HepG2 (cell line): ENCODE data around the gene GRIN2C. TPM values are rescaled to one million over a fixed set of nuclear protein-coding genes. Genes with fewer than 3 reads are reported as not detected.
A peak's percentile ranks its signal among the peaks of the same experiment; 100 is the strongest.

Source experiments
- ATAD3A ChIP-seq: sonication (generic); formaldehyde crosslinking; IDR thresholded peaks from 2 replicates; pipeline ENCODE4 v1.4.0; 2020; ENCODE audit warnings: missing genetic modification reagents
- CEBPB ChIP-seq: IDR thresholded peaks from 2 replicates; pipeline ENCODE4 v1.6.1; 2011; ENCODE audit warnings: low read depth, low read length, improper control_type of control experiment, borderline replicate concordance
- CENPT ChIP-seq: sonication (generic); formaldehyde crosslinking; IDR thresholded peaks from 2 replicates; pipeline ENCODE4 v1.8.0; 2022; ENCODE audit warnings: low read depth, mild to moderate bottlenecking, moderate library complexity, missing genetic modification reagents
- ETV5 ChIP-seq: IDR thresholded peaks from 2 replicates; pipeline ENCODE4 v1.6.1; 2018; ENCODE audit warnings: missing biosample characterization, missing genetic modification reagents, inconsistent platforms, borderline replicate concordance
- HMGA1 ChIP-seq: sonication (generic); formaldehyde crosslinking; conservative IDR thresholded peaks from 2 replicates; pipeline ENCODE4 v1.4.0; 2020; ENCODE audit warnings: missing genetic modification reagents
- IKZF4 ChIP-seq: sonication (generic); formaldehyde crosslinking; IDR thresholded peaks from 2 replicates; pipeline ENCODE4 v1.5.1; 2020; ENCODE audit warnings: borderline replicate concordance, mild to moderate bottlenecking, low read depth, missing genetic modification reagents; ENCODE audit errors: not compliant biosample characterization
- KLF13 ChIP-seq: sonication (generic); formaldehyde crosslinking; IDR thresholded peaks from 2 replicates; pipeline ENCODE4 v1.4.0; 2020; ENCODE audit warnings: mild to moderate bottlenecking, missing genetic modification reagents
- MYC ChIP-seq: sonication (generic); formaldehyde crosslinking; IDR thresholded peaks from 2 replicates; pipeline ENCODE4 v1.9.0; 2021; ENCODE audit warnings: missing genetic modification reagents, borderline replicate concordance
- NFE2L2 ChIP-seq: fragments of 150-350 bp; IDR thresholded peaks from 2 replicates; pipeline ENCODE4 v1.6.1; 2014; ENCODE audit warnings: low read length
- PAF1 ChIP-seq: IDR thresholded peaks from 2 replicates; pipeline ENCODE4 v1.6.1; 2016; ENCODE audit warnings: missing genetic modification reagents, missing compliant biosample characterization
- RAD21 ChIP-seq: fragments of 450-650 bp; formaldehyde crosslinking; IDR thresholded peaks from 2 replicates; pipeline ENCODE4 v1.5.0; 2020; ENCODE audit warnings: mild to moderate bottlenecking
- RCOR2 ChIP-seq: IDR thresholded peaks from 2 replicates; pipeline ENCODE4 v1.6.1; 2016; ENCODE audit warnings: missing biosample characterization, missing genetic modification reagents
- SALL2 ChIP-seq: sonication (generic); formaldehyde crosslinking; IDR thresholded peaks from 2 replicates; pipeline ENCODE4 v1.8.1; 2023; ENCODE audit warnings: mild to moderate bottlenecking, missing genetic modification reagents, inconsistent platforms
- SAP130 ChIP-seq: IDR thresholded peaks from 2 replicates; pipeline ENCODE4 v1.6.1; 2016; ENCODE audit warnings: low read depth
- SMAD3 ChIP-seq: sonication (generic); formaldehyde crosslinking; IDR thresholded peaks from 2 replicates; pipeline ENCODE4 v1.4.0; 2020; ENCODE audit warnings: missing genetic modification reagents
- SMC3 ChIP-seq: IDR thresholded peaks from 2 replicates; pipeline ENCODE4 v1.6.1; 2011; ENCODE audit warnings: low read length, improper control_type of control experiment
- STAG1 ChIP-seq: sonication (generic); formaldehyde crosslinking; IDR thresholded peaks from 2 replicates; pipeline ENCODE4 v1.4.0; 2020; ENCODE audit warnings: missing genetic modification reagents
- STAT5B ChIP-seq: sonication (generic); formaldehyde crosslinking; IDR thresholded peaks from 2 replicates; pipeline ENCODE4 v1.4.0; 2020; ENCODE audit warnings: missing genetic modification reagents
- THAP11 ChIP-seq: IDR thresholded peaks from 2 replicates; pipeline ENCODE4 v1.6.1; 2016; ENCODE audit warnings: missing biosample characterization, missing genetic modification reagents
- XRCC5 ChIP-seq: fragments of 200-400 bp; formaldehyde crosslinking; optimal IDR thresholded peaks from 2 replicates; pipeline ENCODE3; 2017; ENCODE audit warnings: mild to moderate bottlenecking, low read length
- ZNF547 ChIP-seq: sonication (generic); formaldehyde crosslinking; IDR thresholded peaks from 2 replicates; pipeline ENCODE4 v1.5.1; 2020; ENCODE audit warnings: mild to moderate bottlenecking, missing genetic modification reagents
- ZNF670 ChIP-seq: sonication (generic); formaldehyde crosslinking; IDR thresholded peaks from 2 replicates; pipeline ENCODE4 v1.8.0; 2022; ENCODE audit warnings: mild to moderate bottlenecking, missing genetic modification reagents, borderline replicate concordance
- ZNF879 ChIP-seq: sonication (generic); formaldehyde crosslinking; IDR thresholded peaks from 2 replicates; pipeline ENCODE4 v1.8.1; 2023; ENCODE audit warnings: missing genetic modification reagents
- ZNF891 ChIP-seq: sonication (generic); formaldehyde crosslinking; IDR thresholded peaks from 2 replicates; pipeline ENCODE4 v1.5.0; 2020; ENCODE audit warnings: mild to moderate bottlenecking, missing genetic modification reagents
- ZSCAN22 ChIP-seq: sonication (generic); formaldehyde crosslinking; IDR thresholded peaks from 2 replicates; pipeline ENCODE4 v1.4.0; 2020; ENCODE audit warnings: mild to moderate bottlenecking, missing genetic modification reagents
- ZSCAN25 ChIP-seq: sonication (generic); formaldehyde crosslinking; IDR thresholded peaks from 2 replicates; pipeline ENCODE4 v1.8.0; 2022; ENCODE audit warnings: mild to moderate bottlenecking, missing genetic modification reagents
- polyA plus RNA-seq, 8 experiments: library from polyadenylated mRNA; depleted of rRNA in 3 of 8; stranded (reverse) in 7 of 8; unstranded in 1 of 8; fragments of >200 nt; fragmentation: Illumina TruSeq in 4 of 8; extraction: Trizol in 4 of 8; gene quantifications; 2 replicates each; pipeline versions ENCODE4 v1.2.1 to v1.2.3, GENCODE V29; 2011 to 2016; ENCODE audit warnings: low read depth in 4 of 8, missing spikeins in 1 of 8, mixed read lengths in 1 of 8; ENCODE audit not compliant: insufficient read depth in 1 of 8
- total RNA-seq, 5 experiments: library from RNA; depleted of rRNA; stranded (reverse); fragments of >200 nt; fragmentation: Illumina TruSeq; extraction: Trizol; gene quantifications; 2 replicates each; pipeline ENCODE4 v1.2.3, GENCODE V29; 2016; ENCODE audit warnings: low read depth in 1 of 5
- TF ChIP-seq, protein P1 (sequence below): sonication (generic); formaldehyde crosslinking; IDR thresholded peaks from 2 replicates; pipeline ENCODE4 v1.9.0; 2022; ENCODE audit warnings: missing genetic modification reagents, mild to moderate bottlenecking, borderline replicate concordance
- TF ChIP-seq, protein P2 (sequence below): conservative IDR thresholded peaks from 2 replicates; pipeline ENCODE4 v1.6.1; 2018; ENCODE audit warnings: missing genetic modification reagents
- TF ChIP-seq, protein P3 (sequence below), 2 experiments: sonication (generic) in 1 of 2; formaldehyde crosslinking in 1 of 2; IDR thresholded peaks; 2 replicates each; pipeline versions ENCODE4 v1.4.0 to v1.6.1; 2018 to 2020; ENCODE audit warnings: missing genetic modification reagents in 2 of 2, borderline replicate concordance in 1 of 2, low read depth in 1 of 2, mild to moderate bottlenecking in 1 of 2, missing biosample characterization in 1 of 2

Gene GRIN2C
- total and polyA plus RNA-seq, 2 of the 13 experiments (the other 11 are each of a cell fraction or from before 2014, with no cell fraction given), result 0.03 to 0.11 TPM

DNA sequence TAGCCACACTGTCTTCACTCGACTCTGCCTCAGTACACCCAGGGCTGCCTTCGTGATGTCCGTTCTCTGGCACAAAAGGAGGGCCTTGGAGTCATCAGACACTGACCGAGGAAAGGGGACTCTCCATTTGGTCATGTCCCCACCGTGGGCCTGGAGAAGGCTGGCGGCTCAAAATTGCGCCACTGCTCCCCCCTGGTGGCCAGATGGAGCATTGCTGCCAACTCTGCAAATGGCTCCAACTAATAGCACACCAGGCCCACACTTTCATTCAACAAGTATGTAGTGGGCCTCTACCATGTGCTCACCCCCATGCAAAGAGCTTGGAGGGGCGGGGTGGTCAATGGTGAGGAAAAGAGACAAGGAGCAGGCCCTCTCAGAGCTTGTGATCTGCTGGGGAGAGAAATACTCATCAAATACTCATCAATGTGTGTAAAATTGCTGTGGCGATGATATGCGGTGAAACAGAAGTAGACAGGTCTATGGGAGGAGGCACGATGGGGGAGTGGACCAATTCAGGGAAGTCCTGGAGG, 5.2 kb upstream of the GRIN2C start (continued):
- TF ChIP-seq ZNF670 (CRISPR knock-in tag) (no peak), ZNF547 (CRISPR knock-in tag) (peak; percentile 77; the same call in 1 of the 2 replicates), CEBPB (peak; percentile 76), STAG1 (peak; percentile 81), RAD21 (peak; percentile 81), ZSCAN25 (CRISPR knock-in tag) (peak; percentile 50; the same call in 1 of the 2 replicates), SMC3 (peak; percentile 77), IKZF4 (peak; percentile 53), MYC (CRISPR knock-in tag) (peak; percentile 34; the same call in 1 of the 2 replicates), ETV5 (no peak), SAP130 (0 out of 2 replicates have a peak, but pooled peaks have one; percentile 23), ZSCAN22 (CRISPR knock-in tag) (no peak), STAT5B (CRISPR knock-in tag) (no peak), PAF1 (CRISPR knock-in tag) (no peak), XRCC5 (peak; percentile 96), HMGA1 (CRISPR knock-in tag) (no peak), RCOR2 (no peak), CENPT (0 out of 2 replicates have a peak, but pooled peaks have one; percentile 44), NFE2L2 (no peak), SALL2 (CRISPR knock-in tag) (no peak), THAP11 (CRISPR knock-in tag) (0 out of 2 replicates have a peak, but pooled peaks have one; percentile 26), ATAD3A (CRISPR knock-in tag) (0 out of 2 replicates have a peak, but pooled peaks have one; percentile 21), KLF13 (CRISPR knock-in tag) (no peak), ZNF891 (CRISPR knock-in tag) (0 out of 2 replicates have a peak, but pooled peaks have one; percentile 64), SMAD3 (CRISPR knock-in tag) (no peak), ZNF879 (no peak)
- TF ChIP-seq, protein P1, sequence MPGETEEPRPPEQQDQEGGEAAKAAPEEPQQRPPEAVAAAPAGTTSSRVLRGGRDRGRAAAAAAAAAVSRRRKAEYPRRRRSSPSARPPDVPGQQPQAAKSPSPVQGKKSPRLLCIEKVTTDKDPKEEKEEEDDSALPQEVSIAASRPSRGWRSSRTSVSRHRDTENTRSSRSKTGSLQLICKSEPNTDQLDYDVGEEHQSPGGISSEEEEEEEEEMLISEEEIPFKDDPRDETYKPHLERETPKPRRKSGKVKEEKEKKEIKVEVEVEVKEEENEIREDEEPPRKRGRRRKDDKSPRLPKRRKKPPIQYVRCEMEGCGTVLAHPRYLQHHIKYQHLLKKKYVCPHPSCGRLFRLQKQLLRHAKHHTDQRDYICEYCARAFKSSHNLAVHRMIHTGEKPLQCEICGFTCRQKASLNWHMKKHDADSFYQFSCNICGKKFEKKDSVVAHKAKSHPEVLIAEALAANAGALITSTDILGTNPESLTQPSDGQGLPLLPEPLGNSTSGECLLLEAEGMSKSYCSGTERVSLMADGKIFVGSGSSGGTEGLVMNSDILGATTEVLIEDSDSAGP (CRISPR knock-in tag), result peak; percentile 35; the same call in 1 of the 2 replicates
- TF ChIP-seq, protein P2, sequence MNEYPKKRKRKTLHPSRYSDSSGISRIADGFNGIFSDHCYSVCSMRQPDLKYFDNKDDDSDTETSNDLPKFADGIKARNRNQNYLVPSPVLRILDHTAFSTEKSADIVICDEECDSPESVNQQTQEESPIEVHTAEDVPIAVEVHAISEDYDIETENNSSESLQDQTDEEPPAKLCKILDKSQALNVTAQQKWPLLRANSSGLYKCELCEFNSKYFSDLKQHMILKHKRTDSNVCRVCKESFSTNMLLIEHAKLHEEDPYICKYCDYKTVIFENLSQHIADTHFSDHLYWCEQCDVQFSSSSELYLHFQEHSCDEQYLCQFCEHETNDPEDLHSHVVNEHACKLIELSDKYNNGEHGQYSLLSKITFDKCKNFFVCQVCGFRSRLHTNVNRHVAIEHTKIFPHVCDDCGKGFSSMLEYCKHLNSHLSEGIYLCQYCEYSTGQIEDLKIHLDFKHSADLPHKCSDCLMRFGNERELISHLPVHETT (CRISPR knock-in tag), result no peak
- TF ChIP-seq, protein P3, sequence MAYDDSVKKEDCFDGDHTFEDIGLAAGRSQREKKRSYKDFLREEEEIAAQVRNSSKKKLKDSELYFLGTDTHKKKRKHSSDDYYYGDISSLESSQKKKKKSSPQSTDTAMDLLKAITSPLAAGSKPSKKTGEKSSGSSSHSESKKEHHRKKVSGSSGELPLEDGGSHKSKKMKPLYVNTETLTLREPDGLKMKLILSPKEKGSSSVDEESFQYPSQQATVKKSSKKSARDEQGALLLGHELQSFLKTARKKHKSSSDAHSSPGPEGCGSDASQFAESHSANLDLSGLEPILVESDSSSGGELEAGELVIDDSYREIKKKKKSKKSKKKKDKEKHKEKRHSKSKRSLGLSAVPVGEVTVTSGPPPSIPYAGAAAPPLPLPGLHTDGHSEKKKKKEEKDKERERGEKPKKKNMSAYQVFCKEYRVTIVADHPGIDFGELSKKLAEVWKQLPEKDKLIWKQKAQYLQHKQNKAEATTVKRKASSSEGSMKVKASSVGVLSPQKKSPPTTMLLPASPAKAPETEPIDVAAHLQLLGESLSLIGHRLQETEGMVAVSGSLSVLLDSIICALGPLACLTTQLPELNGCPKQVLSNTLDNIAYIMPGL (CRISPR knock-in tag; IDR thresholded peaks at IDR 0.05; ENCODE audit: borderline replicate concordance in 1 of 2, low read depth in 1 of 2), result peak; percentile 23 to 58; a peak in 1 of 4 replicates
